Central memory CD8-positive, alpha-beta T cell (primary cell): ENCODE results near the gene SEC63.
"Not testable (repeated sequence)": the region's sequence is repeated elsewhere in the genome, so short reads cannot be mapped to it uniquely, and the experiment has no call there.

ENCODE experiments used
- ATAC-seq: fragments of 150-1000 bp; cut with Tn5 transposase; replicated peaks from 2 replicates; pipeline ENCODE4 v1.10.0; 2022; ENCODE audit warnings: mild to moderate bottlenecking, moderate FRiP score, moderate number of reproducible peaks; ENCODE audit not compliant: poor library complexity, severe bottlenecking; ENCODE audit errors: extremely low read depth
- DNase-seq, 2 donors: peaks; one replicate each; pipeline ENCODE4 v3.0.0; 2021; ENCODE audit warnings: low spot score in 2 of 2
- H3K27ac Mint-ChIP-seq: one replicate; pipeline ENCODE4 v1.8.0; 2022; ENCODE audit warnings: low read depth, mild to moderate bottlenecking, moderate library complexity, mixed read lengths
- H3K27me3 Mint-ChIP-seq: one replicate; pipeline ENCODE4 v1.8.0; 2022; ENCODE audit warnings: mixed read lengths
- H3K36me3 Mint-ChIP-seq: one replicate; pipeline ENCODE4 v1.8.0; 2022; ENCODE audit warnings: mild to moderate bottlenecking, moderate library complexity, mixed read lengths; ENCODE audit not compliant: insufficient read depth
- H3K4me1 Mint-ChIP-seq: one replicate; pipeline ENCODE4 v1.8.0; 2022; ENCODE audit warnings: mixed read lengths
- H3K4me3 Mint-ChIP-seq: one replicate; pipeline ENCODE4 v1.8.0; 2022; ENCODE audit warnings: mild to moderate bottlenecking, moderate library complexity, mixed read lengths
- H3K9me3 Mint-ChIP-seq: one replicate; pipeline ENCODE4 v1.8.0; 2022; ENCODE audit warnings: mixed read lengths

SEC63 gene

GRCh38 chr6:107970255-107970654, 12.2 kb upstream of the SEC63 start:
- Mint-ChIP-seq H3K4me1 (peaks cover 11% of the 10 kb centered on the region), H3K27ac (no peak overlapping the region), H3K9me3 (no peaks in the 10 kb centered on the region), H3K36me3 (no peaks in the 10 kb centered on the region), H3K27me3 (no peaks in the 10 kb centered on the region), H3K4me3 (no peak overlapping the region)
- ATAC-seq (no peak), DNase-seq (no peak)

- Mint-ChIP-seq H3K4me3 (no peak overlapping the region), H3K27me3 (no peaks in the 10 kb centered on the region), H3K9me3 (no peaks in the 10 kb centered on the region), H3K36me3 (peaks cover 2% of the 10 kb centered on the region), H3K27ac (no peak overlapping the region), H3K4me1 (peaks cover 10% of the 10 kb centered on the region)
- ATAC-seq, result no peak
- DNase-seq, result no peak
These were observed 10.1 kb upstream of the SEC63 start for GRCh38 chr6:107968081-107968480.

GRCh38 chr6:107965746-107966145, 7.7 kb upstream of the SEC63 start:
- H3K27me3 Mint-ChIP-seq, result no peaks in the 10 kb centered on the region

GRCh38 chr6:107962723-107963122, 4.7 kb upstream of the SEC63 start:
- Mint-ChIP-seq H3K9me3 (no peaks in the 10 kb centered on the region), H3K4me1 (no peaks in the 10 kb centered on the region), H3K36me3 (peaks cover 5% of the 10 kb centered on the region), H3K4me3 (no peak overlapping the region), H3K27me3 (no peaks in the 10 kb centered on the region), H3K27ac (no peak overlapping the region)
- DNase-seq, result no peak
- ATAC-seq, result no peak

More at GRCh38 chr6:107965746-107966145, 7.7 kb upstream of the SEC63 start:
- H3K36me3 Mint-ChIP-seq, result peaks cover 2% of the 10 kb centered on the region
- no peak overlapping the region for H3K27ac Mint-ChIP-seq
- H3K4me1 Mint-ChIP-seq, result no peaks in the 10 kb centered on the region
- no peak overlapping the region for H3K4me3 Mint-ChIP-seq
- H3K9me3 Mint-ChIP-seq, result no peaks in the 10 kb centered on the region
- no peak for ATAC-seq
- DNase-seq, result no peak

- no peak overlapping the region for H3K27ac Mint-ChIP-seq
- H3K4me3 Mint-ChIP-seq, result peak overlapping the region; percentile 99
- ATAC-seq (no peak), DNase-seq (no peak)
- peaks cover 9% of the 10 kb centered on the region for H3K36me3 Mint-ChIP-seq
- H3K27me3 Mint-ChIP-seq, result no peaks in the 10 kb centered on the region
- no peaks in the 10 kb centered on the region for H3K9me3 Mint-ChIP-seq
- H3K4me1 Mint-ChIP-seq, result peaks cover 26% of the 10 kb centered on the region
These were observed 1.4 kb upstream of the SEC63 start for GRCh38 chr6:107959392-107959791.

GRCh38 chr6:107958689-107959362, 818 bp upstream of the SEC63 start:
- H3K27ac Mint-ChIP-seq, ATAC-seq, H3K9me3 Mint-ChIP-seq, H3K27me3 Mint-ChIP-seq, H3K36me3 Mint-ChIP-seq, DNase-seq: not testable (repeated sequence)
- Mint-ChIP-seq H3K4me3 (peak overlapping the region; percentile 99), H3K4me1 (peaks cover 26% of the 10 kb centered on the region)

- Mint-ChIP-seq H3K4me3 (peak overlapping the region; percentile 99), H3K4me1 (peaks cover 26% of the 10 kb centered on the region), H3K36me3 (peaks cover 9% of the 10 kb centered on the region), H3K9me3 (no peaks in the 10 kb centered on the region), H3K27me3 (no peaks in the 10 kb centered on the region), H3K27ac (peak overlapping the region; percentile 97)
- DNase-seq, result peak; percentile 26 to 39
- ATAC-seq, result peak; percentile 61
These were observed 600 bp downstream of the SEC63 start for GRCh38 chr6:107957308-107957908.

- no peak for DNase-seq
- H3K4me1 Mint-ChIP-seq, result peaks cover 26% of the 10 kb centered on the region
- H3K27ac Mint-ChIP-seq, result peak overlapping the region; percentile 97
- H3K9me3 Mint-ChIP-seq, result no peaks in the 10 kb centered on the region
- H3K36me3 Mint-ChIP-seq, result peaks cover 12% of the 10 kb centered on the region
- no peak for ATAC-seq
- peak overlapping the region; percentile 99 for H3K4me3 Mint-ChIP-seq
- H3K27me3 Mint-ChIP-seq, result no peaks in the 10 kb centered on the region
These were observed 1.3 kb downstream of the SEC63 start for GRCh38 chr6:107956586-107957307.

- DNase-seq (no peak), ATAC-seq (no peak)
- Mint-ChIP-seq H3K9me3 (no peaks in the 10 kb centered on the region), H3K36me3 (peaks cover 12% of the 10 kb centered on the region), H3K4me3 (peak overlapping the region; percentile 99), H3K27ac (peak overlapping the region; percentile 97), H3K4me1 (peaks cover 29% of the 10 kb centered on the region), H3K27me3 (no peaks in the 10 kb centered on the region)
These were observed 1.8 kb downstream of the SEC63 start for GRCh38 chr6:107956181-107956580.

- H3K27me3 Mint-ChIP-seq, H3K9me3 Mint-ChIP-seq: not testable (repeated sequence)
These were observed 4.1 kb downstream of the SEC63 start for GRCh38 chr6:107953858-107954414.

GRCh38 chr6:107943626-107944439, 14.2 kb downstream of the SEC63 start:
- H3K27ac Mint-ChIP-seq, result no peak overlapping the region
- peaks cover 4% of the 10 kb centered on the region for H3K36me3 Mint-ChIP-seq
- H3K4me3 Mint-ChIP-seq, result no peak overlapping the region
- peaks cover 70% of the 10 kb centered on the region for H3K4me1 Mint-ChIP-seq
- no peak for DNase-seq
- no peak for ATAC-seq
- no peaks in the 10 kb centered on the region for H3K9me3 Mint-ChIP-seq
- no peaks in the 10 kb centered on the region for H3K27me3 Mint-ChIP-seq

More at GRCh38 chr6:107953858-107954414, 4.1 kb downstream of the SEC63 start:
- ATAC-seq, H3K4me3 Mint-ChIP-seq, H3K27ac Mint-ChIP-seq, DNase-seq: not testable (repeated sequence)
- Mint-ChIP-seq H3K4me1 (peaks cover 46% of the 10 kb centered on the region), H3K36me3 (peaks cover 12% of the 10 kb centered on the region)

- peaks cover 53% of the 10 kb centered on the region for H3K4me1 Mint-ChIP-seq
- peaks cover 1% of the 10 kb centered on the region for H3K36me3 Mint-ChIP-seq
- DNase-seq (no peak), ATAC-seq (no peak)
- no peak overlapping the region for H3K27ac Mint-ChIP-seq
- no peak overlapping the region for H3K4me3 Mint-ChIP-seq
- no peaks in the 10 kb centered on the region for H3K9me3 Mint-ChIP-seq
- H3K27me3 Mint-ChIP-seq, result no peaks in the 10 kb centered on the region
These were observed 15.9 kb downstream of the SEC63 start for GRCh38 chr6:107942142-107942541.
